Omental fat pad (tissue), 4 donors: ENCODE data around the gene HES1. TPM values are rescaled to one million over a fixed set of nuclear protein-coding genes. Genes with fewer than 3 reads are reported as not detected.
"Not testable (repeated sequence)": the region's sequence is repeated elsewhere in the genome, so short reads cannot be mapped to it uniquely, and the experiment has no call there.

Experiments used
- ATAC-seq: fragments of 150-250 bp; one replicate; pipeline ENCODE4 v1.9.1; 2016; ENCODE audit warnings: mild to moderate bottlenecking, moderate library complexity; ENCODE audit not compliant: low FRiP score
- DNase-seq: peaks from one replicate; pipeline ENCODE4 v3.0.0-alpha.2; 2019; ENCODE audit warnings: low spot score
- CTCF ChIP-seq, 3 donors: fragments of 450-650 bp; IDR thresholded peaks; one replicate each; pipeline ENCODE4 v1.5.1; 2016 to 2017; ENCODE audit warnings: antibody characterized with exemption in 3 of 3, mild to moderate bottlenecking in 3 of 3, moderate library complexity in 2 of 3
- total RNA-seq, 4 donors: library from RNA; depleted of rRNA; stranded (reverse); fragments of >200 nt; gene quantifications; one replicate each; pipeline ENCODE4 v1.1.0, GENCODE V29; 2016

The HES1 gene
- total RNA-seq, 4 donors from 2014 or later: 8.3 to 23.9 (median 12.7) TPM

- TF ChIP-seq CTCF (IDR thresholded peaks at IDR 0.05): no peak
- ATAC-seq (no peak), DNase-seq (no peak)
Measured at GRCh38 chr3:194128202-194128918, 7.6 kb upstream of the HES1 start.

- not testable (repeated sequence) for DNase-seq, ATAC-seq
Measured at GRCh38 chr3:194128919-194129295, 7.0 kb upstream of the HES1 start.

GRCh38 chr3:194129581-194130133, 6.3 kb upstream of the HES1 start:
- no peak for DNase-seq
- no peak for ATAC-seq
- TF ChIP-seq CTCF (IDR thresholded peaks at IDR 0.05): no peak

GRCh38 chr3:194130188-194130587, 5.8 kb upstream of the HES1 start:
- ATAC-seq (no peak), DNase-seq (no peak)
- TF ChIP-seq CTCF (IDR thresholded peaks at IDR 0.05): no peak

GRCh38 chr3:194130807-194131589, 5.0 kb upstream of the HES1 start:
- no peak for ATAC-seq
- no peak for DNase-seq
- no peak for TF ChIP-seq CTCF (IDR thresholded peaks at IDR 0.05)

- ATAC-seq: no peak
- TF ChIP-seq CTCF (IDR thresholded peaks at IDR 0.05): no peak
- DNase-seq: no peak
Measured at GRCh38 chr3:194132465-194133286, 3.3 kb upstream of the HES1 start.

GRCh38 chr3:194133661-194134230, 2.2 kb upstream of the HES1 start:
- TF ChIP-seq CTCF (IDR thresholded peaks at IDR 0.05): no peak
- DNase-seq (no peak), ATAC-seq (no peak)
